ENCODE data around the gene NMNAT2. TPM values are rescaled to one million over a fixed set of nuclear protein-coding genes. Genes with fewer than 3 reads are reported as not detected.
A peak's percentile ranks its signal among the peaks of the same experiment; 100 is the strongest.

Gene NMNAT2
- total and polyA plus RNA-seq, 12 donors = 0.35 to 6.1 (median 2.9) TPM

GRCh38 chr1:183295521-183295920 is 122.7 kb downstream of the NMNAT2 start:
- Histone ChIP-seq H3K27me3 (no peaks in the 10 kb centered on the region), H3K36me3 (replicated peaks in 1 of 2) (no peaks in the 10 kb centered on the region), H3K27ac (no peak overlapping the region), H3K4me3 (no peak overlapping the region), H3K4me1 (replicated peaks in 1 of 2) (no peaks in the 10 kb centered on the region), H3K9me3 (replicated peaks in 1 of 3) (no peaks in the 10 kb centered on the region)
- no peak for TF ChIP-seq POLR2A (IDR thresholded peaks at IDR 0.05)
- no peak for TF ChIP-seq CTCF (IDR thresholded peaks at IDR 0.05)
- no peak for DNase-seq
- 59 to 74% (median 65%) methylated on average over 5 of the region's 5 CpGs for WGBS, 4 donors
- intact Hi-C loops (cut with DNase I) = no loop called here

GRCh38 chr1:183293876-183294275 is 124.3 kb downstream of the NMNAT2 start:
- Histone ChIP-seq H3K36me3 (replicated peaks in 1 of 2) (no peaks in the 10 kb centered on the region), H3K27me3 (no peaks in the 10 kb centered on the region), H3K27ac (no peak overlapping the region), H3K4me3 (no peak overlapping the region), H3K9me3 (replicated peaks in 1 of 3) (no peaks in the 10 kb centered on the region), H3K4me1 (replicated peaks in 1 of 2) (no peaks in the 10 kb centered on the region)
- no peak for DNase-seq
- intact Hi-C loops (cut with DNase I) = no loop called here
- TF ChIP-seq POLR2A (IDR thresholded peaks at IDR 0.05) (no peak), CTCF (IDR thresholded peaks at IDR 0.05) (no peak)
- 87 to 96% (median 90%) methylated on average over 1 of the region's 1 CpG for WGBS, 4 donors

GRCh38 chr1:183293241-183293640 is 124.9 kb downstream of the NMNAT2 start:
- H3K9me3 ChIP-seq (replicated peaks in 1 of 3) = no peaks in the 10 kb centered on the region
- H3K27me3 ChIP-seq = no peaks in the 10 kb centered on the region
- no peak for DNase-seq
- no peak overlapping the region for H3K27ac ChIP-seq
- intact Hi-C loops (cut with DNase I) = no loop called here
- H3K4me3 ChIP-seq = no peak overlapping the region
- TF ChIP-seq CTCF (IDR thresholded peaks at IDR 0.05) (no peak), POLR2A (IDR thresholded peaks at IDR 0.05) (no peak)
- no peaks in the 10 kb centered on the region for H3K4me1 ChIP-seq (replicated peaks in 1 of 2)
- H3K36me3 ChIP-seq (replicated peaks in 1 of 2) = no peaks in the 10 kb centered on the region
- 85 to 95% (median 92%) methylated on average over 9 of the region's 9 CpGs for WGBS, 4 donors

- Histone ChIP-seq H3K36me3 (replicated peaks in 1 of 2) (no peaks in the 10 kb centered on the region), H3K4me3 (no peak overlapping the region), H3K9me3 (replicated peaks in 1 of 3) (no peaks in the 10 kb centered on the region), H3K27me3 (no peaks in the 10 kb centered on the region), H3K4me1 (replicated peaks in 1 of 2) (peaks cover 0 to 9% of the 10 kb centered on the region in 2 donors), H3K27ac (peak overlapping the region in 1 of 5 donors; percentile 49)
- DNase-seq = no peak
- intact Hi-C loops (cut with DNase I) = no loop called here
- 77 to 82% (median 81%) methylated on average over 11 of the region's 11 CpGs for WGBS, 4 donors
- no peak for TF ChIP-seq CTCF (IDR thresholded peaks at IDR 0.05)
- TF ChIP-seq POLR2A (IDR thresholded peaks at IDR 0.05) = no peak
Observed at GRCh38 chr1:183291802-183292514, 126.2 kb downstream of the NMNAT2 start.

Measured in adrenal gland (tissue), 12 donors.